ENCODE measurements around the gene NEGR1. TPM values are rescaled to one million over a fixed set of nuclear protein-coding genes. Genes with fewer than 3 reads are reported as not detected.

NEGR1 gene
- polyA plus RNA-seq, 1 donor from 2014 or later, result 47.4 TPM

- peak overlapping the region; percentile 91 for H3K27ac ChIP-seq (ENCODE audit: low read length)
- H4K20me1 ChIP-seq (ENCODE audit: insufficient read depth), result no peaks in the 10 kb centered on the region
- TF ChIP-seq TAF1 (IDR thresholded peaks at IDR 0.05; ENCODE audit: low read depth), result no peak
- no peak for TF ChIP-seq EP300 (conservative IDR thresholded peaks at IDR 0.05; ENCODE audit: poor library complexity, severe bottlenecking)
- TF ChIP-seq EZH2 (IDR thresholded peaks at IDR 0.05; ENCODE audit: borderline replicate concordance, insufficient read depth, low read length, poor library complexity, severe bottlenecking), result no peak
- TF ChIP-seq MXI1 (conservative IDR thresholded peaks at IDR 0.05; ENCODE audit: poor library complexity, severe bottlenecking), result peak; percentile 27
- peak; percentile 65 for TF ChIP-seq CTCF (IDR thresholded peaks at IDR 0.05; ENCODE audit: poor library complexity, severe bottlenecking)
- peak; percentile 71 for TF ChIP-seq RAD21 (conservative IDR thresholded peaks at IDR 0.05)
- TF ChIP-seq SMC3 (conservative IDR thresholded peaks at IDR 0.05; ENCODE audit: poor library complexity), result peak; percentile 70
- peak; percentile 18 for TF ChIP-seq POLR2AphosphoS5 (IDR thresholded peaks at IDR 0.05)
- no peaks in the 10 kb centered on the region for H3K9me3 ChIP-seq (ENCODE audit: low read length)
- peaks cover 5% of the 10 kb centered on the region for H3F3A ChIP-seq (ENCODE audit: insufficient read depth, low read length, poor library complexity, severe bottlenecking)
- H3K4me3 ChIP-seq (ENCODE audit: low read length), result peak overlapping the region; percentile 77
- no peaks in the 10 kb centered on the region for H3K27me3 ChIP-seq (ENCODE audit: insufficient read depth, low read depth, low read length)
- H3K4me2 ChIP-seq (ENCODE audit: low read length), result peak overlapping the region; percentile 76
- H3K36me3 ChIP-seq (ENCODE audit: insufficient read depth, low read length), result no peaks in the 10 kb centered on the region
- H3K79me2 ChIP-seq (replicated peaks; ENCODE audit: insufficient read depth, low read length), result peaks cover 13% of the 10 kb centered on the region
- H2AFZ ChIP-seq (ENCODE audit: low read depth, low read length), result peak overlapping the region; percentile 95
- H3K9me2 ChIP-seq (ENCODE audit: insufficient read depth, low read length), result no peaks in the 10 kb centered on the region
- peak overlapping the region; percentile 83 for H3K9ac ChIP-seq (ENCODE audit: low read length)
Observed at GRCh38 chr1:72284348-72285073, 2.2 kb upstream of the NEGR1 start.

- H3K79me2 ChIP-seq (replicated peaks; ENCODE audit: insufficient read depth, low read length), result peaks cover 13% of the 10 kb centered on the region
- H4K20me1 ChIP-seq (ENCODE audit: insufficient read depth), result no peaks in the 10 kb centered on the region
- no peaks in the 10 kb centered on the region for H3K9me3 ChIP-seq (ENCODE audit: low read length)
- H3K4me2 ChIP-seq (ENCODE audit: low read length), result peak overlapping the region; percentile 76
- no peaks in the 10 kb centered on the region for H3K36me3 ChIP-seq (ENCODE audit: insufficient read depth, low read length)
- H3K27me3 ChIP-seq (ENCODE audit: insufficient read depth, low read depth, low read length), result no peaks in the 10 kb centered on the region
- peak overlapping the region; percentile 83 for H3K9ac ChIP-seq (ENCODE audit: low read length)
- H3K27ac ChIP-seq (ENCODE audit: low read length), result peak overlapping the region; percentile 91
- peak overlapping the region; percentile 95 for H2AFZ ChIP-seq (ENCODE audit: low read depth, low read length)
- H3K4me3 ChIP-seq (ENCODE audit: low read length), result peak overlapping the region; percentile 77
- no peak for TF ChIP-seq REST (IDR thresholded peaks at IDR 0.05; ENCODE audit: borderline replicate concordance)
- peak; percentile 4 for TF ChIP-seq EP300 (conservative IDR thresholded peaks at IDR 0.05; ENCODE audit: poor library complexity, severe bottlenecking)
- no peaks in the 10 kb centered on the region for H3K9me2 ChIP-seq (ENCODE audit: insufficient read depth, low read length)
- H3F3A ChIP-seq (ENCODE audit: insufficient read depth, low read length, poor library complexity, severe bottlenecking), result peaks cover 5% of the 10 kb centered on the region
Observed at GRCh38 chr1:72284084-72284347, 1.7 kb upstream of the NEGR1 start.
